ENCODE data around the gene TUBGCP6. TPM values are rescaled to one million over a fixed set of nuclear protein-coding genes. Genes with fewer than 3 reads are reported as not detected.

Gene TUBGCP6
- total and polyA plus RNA-seq, 10 of the 15 experiments (the other 5 are each of a cell fraction or from before 2014, with no cell fraction given): 0.74 to 41.4 (median 19.4) TPM

DNA sequence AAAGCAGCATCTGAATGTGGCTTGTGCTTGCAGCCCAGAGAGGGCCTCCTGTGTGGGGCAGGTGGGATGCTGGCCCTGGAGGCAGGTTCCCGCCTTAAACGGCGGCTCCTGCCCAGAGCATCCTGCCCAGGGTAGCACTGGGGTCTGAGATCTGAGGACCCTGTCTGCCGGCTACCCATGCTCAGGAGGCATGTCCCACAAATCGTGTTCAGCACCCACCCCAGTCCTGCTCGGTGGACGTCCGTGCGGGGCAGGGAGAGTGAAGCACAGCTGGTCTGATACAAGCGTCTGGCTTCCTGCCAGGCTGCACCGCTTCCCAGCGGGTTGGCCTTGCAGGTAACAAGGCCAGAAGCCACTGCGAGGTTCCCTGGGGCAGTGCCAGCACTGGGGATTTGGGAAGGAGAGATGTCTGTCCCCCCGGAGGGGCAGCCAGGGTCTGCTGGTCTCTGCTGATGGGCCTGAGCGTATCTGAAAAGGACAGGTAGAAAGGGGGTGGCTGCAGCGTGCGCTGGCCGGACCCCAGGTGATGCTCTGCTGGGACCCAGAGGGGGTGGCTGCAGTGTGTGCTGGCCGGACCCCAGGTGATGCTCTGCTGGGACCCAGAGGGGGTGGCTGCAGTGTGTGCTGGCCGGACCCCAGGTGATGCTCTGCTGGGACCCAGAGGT lies 55.5 kb downstream of the TUBGCP6 start (continued):
- TF ChIP-seq NFYB (IDR thresholded peaks at IDR 0.05; ENCODE audit: insufficient read depth, low read depth, low read length): no peak

DNA sequence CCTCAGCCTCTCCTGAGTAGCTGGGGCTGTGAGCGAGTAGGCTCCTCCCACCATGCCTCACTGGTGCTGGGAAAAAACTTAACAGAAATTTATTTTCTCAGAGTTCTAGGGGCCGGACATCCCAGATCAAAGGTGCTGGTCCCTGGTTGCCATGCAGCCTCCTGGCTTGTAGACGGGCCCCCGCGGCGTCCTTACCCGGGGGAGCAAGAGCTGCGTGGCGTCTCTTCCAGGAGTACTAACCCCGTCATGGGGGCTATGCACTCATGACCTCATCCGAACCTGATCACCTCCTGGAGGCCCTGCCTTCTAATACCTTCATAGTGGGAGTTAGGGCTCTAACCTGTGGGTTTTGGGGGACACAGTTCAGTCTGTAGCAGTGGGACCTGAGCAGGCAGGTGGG lies 56.5 kb downstream of the TUBGCP6 start:
- no TSS peak for BruUV-seq (replicated peaks)
- ATAC-seq (no peak), DNase-seq (ENCODE audit: low read depth, low spot score) (no peak), FAIRE-seq (no peak)
- no peak overlapping the region for H2AFZ ChIP-seq (ENCODE audit: control insufficient read depth, low read depth, low read length)
- POLR2A ChIA-PET: interaction anchor here (0.5 kb wide), 1 partner anchor 16 kb away, joined by 5 read pairs; no protein-coding TSS in a partner anchor
- H3K4me1 ChIP-seq (ENCODE audit: control insufficient read depth, insufficient read depth, low read length): peaks cover 60% of the 10 kb centered on the region
- SMC1A ChIA-PET (ENCODE audit: uncharacterized antibody, unreplicated experiment): interaction anchor here (1.8 kb wide), 1 partner anchor 15 kb away, joined by 4 read pairs; no protein-coding TSS in a partner anchor
- 85% methylated on average over 11 of the region's 11 CpGs for WGBS (ENCODE audit: insufficient coverage, insufficient replicate concordance, low lambda C conversion rate, missing lambda C conversion rate)
- H3K27me3 ChIP-seq (replicated peaks in 1 of 2; ENCODE audit: control insufficient read depth in 2 of 2, insufficient read depth in 2 of 2, low read length in 1 of 2): no peaks in the 10 kb centered on the region
- in situ Hi-C loops (cut with MboI): no loop called here
- peaks cover 0 to 7% of the 10 kb centered on the region in 2 experiments; a peak in 3 of 4 replicates for H3K36me3 ChIP-seq (ENCODE audit: control insufficient read depth in 2 of 2, insufficient read depth in 2 of 2, low read length in 1 of 2)
- H3K79me2 ChIP-seq (ENCODE audit: control insufficient read depth, insufficient read depth, low read length): peaks cover 68% of the 10 kb centered on the region
- CTCF ChIA-PET: no interaction called here
- no peaks in the 10 kb centered on the region for H3K9me3 ChIP-seq (replicated peaks; ENCODE audit: control insufficient read depth, insufficient read depth, low read length)
- intact Hi-C loops (cut with micrococcal nuclease; ENCODE audit: unreplicated experiment): loop anchor here (5.0 kb wide), 1 partner anchor 226 kb away; the partner anchor contains the start of gene PIM3
- no peaks in the 10 kb centered on the region for H4K20me1 ChIP-seq (ENCODE audit: control insufficient read depth, insufficient read depth)
- RAD21 ChIA-PET (ENCODE audit: unreplicated experiment): interaction anchor here (1.8 kb wide), 1 partner anchor 258 kb away, joined by 3 read pairs; no protein-coding TSS in a partner anchor
- TF ChIP-seq NFIC (IDR thresholded peaks at IDR 0.05; ENCODE audit: low read depth, low read length) (no peak), JUND (IDR thresholded peaks at IDR 0.05; ENCODE audit: low read depth, low read length) (no peak), CHD1 (IDR thresholded peaks at IDR 0.05; ENCODE audit: low read depth, low read length) (no peak), NFYB (IDR thresholded peaks at IDR 0.05; ENCODE audit: insufficient read depth, low read depth, low read length) (no peak), RFX5 (IDR thresholded peaks at IDR 0.05; ENCODE audit: low read depth, low read length) (no peak)
- TF ChIP-seq, protein P1, sequence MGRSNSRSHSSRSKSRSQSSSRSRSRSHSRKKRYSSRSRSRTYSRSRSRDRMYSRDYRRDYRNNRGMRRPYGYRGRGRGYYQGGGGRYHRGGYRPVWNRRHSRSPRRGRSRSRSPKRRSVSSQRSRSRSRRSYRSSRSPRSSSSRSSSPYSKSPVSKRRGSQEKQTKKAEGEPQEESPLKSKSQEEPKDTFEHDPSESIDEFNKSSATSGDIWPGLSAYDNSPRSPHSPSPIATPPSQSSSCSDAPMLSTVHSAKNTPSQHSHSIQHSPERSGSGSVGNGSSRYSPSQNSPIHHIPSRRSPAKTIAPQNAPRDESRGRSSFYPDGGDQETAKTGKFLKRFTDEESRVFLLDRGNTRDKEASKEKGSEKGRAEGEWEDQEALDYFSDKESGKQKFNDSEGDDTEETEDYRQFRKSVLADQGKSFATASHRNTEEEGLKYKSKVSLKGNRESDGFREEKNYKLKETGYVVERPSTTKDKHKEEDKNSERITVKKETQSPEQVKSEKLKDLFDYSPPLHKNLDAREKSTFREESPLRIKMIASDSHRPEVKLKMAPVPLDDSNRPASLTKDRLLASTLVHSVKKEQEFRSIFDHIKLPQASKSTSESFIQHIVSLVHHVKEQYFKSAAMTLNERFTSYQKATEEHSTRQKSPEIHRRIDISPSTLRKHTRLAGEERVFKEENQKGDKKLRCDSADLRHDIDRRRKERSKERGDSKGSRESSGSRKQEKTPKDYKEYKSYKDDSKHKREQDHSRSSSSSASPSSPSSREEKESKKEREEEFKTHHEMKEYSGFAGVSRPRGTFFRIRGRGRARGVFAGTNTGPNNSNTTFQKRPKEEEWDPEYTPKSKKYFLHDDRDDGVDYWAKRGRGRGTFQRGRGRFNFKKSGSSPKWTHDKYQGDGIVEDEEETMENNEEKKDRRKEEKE (IDR thresholded peaks at IDR 0.05): no peak
- TF ChIP-seq, protein P2, sequence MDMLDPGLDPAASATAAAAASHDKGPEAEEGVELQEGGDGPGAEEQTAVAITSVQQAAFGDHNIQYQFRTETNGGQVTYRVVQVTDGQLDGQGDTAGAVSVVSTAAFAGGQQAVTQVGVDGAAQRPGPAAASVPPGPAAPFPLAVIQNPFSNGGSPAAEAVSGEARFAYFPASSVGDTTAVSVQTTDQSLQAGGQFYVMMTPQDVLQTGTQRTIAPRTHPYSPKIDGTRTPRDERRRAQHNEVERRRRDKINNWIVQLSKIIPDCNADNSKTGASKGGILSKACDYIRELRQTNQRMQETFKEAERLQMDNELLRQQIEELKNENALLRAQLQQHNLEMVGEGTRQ (IDR thresholded peaks at IDR 0.05; ENCODE audit: borderline replicate concordance, low read depth, low read length): no peak
- TF ChIP-seq, protein P3, sequence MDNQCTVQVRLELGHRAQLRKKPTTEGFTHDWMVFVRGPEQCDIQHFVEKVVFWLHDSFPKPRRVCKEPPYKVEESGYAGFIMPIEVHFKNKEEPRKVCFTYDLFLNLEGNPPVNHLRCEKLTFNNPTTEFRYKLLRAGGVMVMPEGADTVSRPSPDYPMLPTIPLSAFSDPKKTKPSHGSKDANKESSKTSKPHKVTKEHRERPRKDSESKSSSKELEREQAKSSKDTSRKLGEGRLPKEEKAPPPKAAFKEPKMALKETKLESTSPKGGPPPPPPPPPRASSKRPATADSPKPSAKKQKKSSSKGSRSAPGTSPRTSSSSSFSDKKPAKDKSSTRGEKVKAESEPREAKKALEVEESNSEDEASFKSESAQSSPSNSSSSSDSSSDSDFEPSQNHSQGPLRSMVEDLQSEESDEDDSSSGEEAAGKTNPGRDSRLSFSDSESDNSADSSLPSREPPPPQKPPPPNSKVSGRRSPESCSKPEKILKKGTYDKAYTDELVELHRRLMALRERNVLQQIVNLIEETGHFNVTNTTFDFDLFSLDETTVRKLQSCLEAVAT (IDR thresholded peaks at IDR 0.05): no peak
- TF ChIP-seq, protein P4, sequence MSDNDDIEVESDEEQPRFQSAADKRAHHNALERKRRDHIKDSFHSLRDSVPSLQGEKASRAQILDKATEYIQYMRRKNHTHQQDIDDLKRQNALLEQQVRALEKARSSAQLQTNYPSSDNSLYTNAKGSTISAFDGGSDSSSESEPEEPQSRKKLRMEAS (IDR thresholded peaks at IDR 0.05; ENCODE audit: low read depth, low read length): no peak
- H3K4me3 ChIP-seq: peak overlapping the region; percentile 47; the same call in 1 of the 2 replicates
- H3K27ac ChIP-seq (ENCODE audit: control insufficient read depth, insufficient read depth): peak overlapping the region; percentile 98
- peak overlapping the region; percentile 90 for H3K4me2 ChIP-seq (ENCODE audit: control insufficient read depth, insufficient read depth)
- peak overlapping the region; percentile 89; the same call in 1 of the 2 replicates for H3K9ac ChIP-seq (ENCODE audit: control insufficient read depth, insufficient read depth, low read length)
